Keratinocyte (primary cell): Measurements from ENCODE around the gene NR3C2. TPM values are rescaled to one million over a fixed set of nuclear protein-coding genes. Genes with fewer than 3 reads are reported as not detected.

Source experiments
- DNase-seq: peaks from one replicate; pipeline ENCODE4 v3.0.0-alpha.2; 2011; ENCODE audit warnings: low read depth, missing footprints, low spot score
- FAIRE-seq: peaks from 2 replicates; lab custom pipeline; 2011; peaks lifted over from hg19 to GRCh38; lab: Jason Lieb, UNC
- H2AFZ ChIP-seq: 2 replicates; pipeline ENCODE4 v1.6.0; 2012; ENCODE audit warnings: low read length, control low read depth, inconsistent platforms; ENCODE audit not compliant: control insufficient read depth
- H3K27ac ChIP-seq: 2 replicates; pipeline ENCODE4 v1.5.1; 2011; ENCODE audit warnings: low read length; ENCODE audit not compliant: control insufficient read depth, insufficient read depth
- H3K27me3 ChIP-seq: 3 replicates; pipeline ENCODE4 v1.6.0; 2011; ENCODE audit warnings: low read length; ENCODE audit not compliant: control insufficient read depth, insufficient read depth; ENCODE audit errors: extremely low read depth
- H3K36me3 ChIP-seq, 2 experiments: 2 replicates in 1 of 2; 3 replicates in 1 of 2; pipeline ENCODE4 v1.5.1; 2011; ENCODE audit warnings: low read length in 2 of 2, mild to moderate bottlenecking in 1 of 2; ENCODE audit not compliant: control insufficient read depth in 2 of 2, insufficient read depth in 2 of 2; ENCODE audit errors: extremely low read depth in 1 of 2
- H3K4me1 ChIP-seq: 3 replicates; pipeline ENCODE4 v1.5.1; 2011; ENCODE audit warnings: low read length; ENCODE audit not compliant: control insufficient read depth, insufficient read depth; ENCODE audit errors: extremely low read depth
- H3K4me2 ChIP-seq: 3 replicates; pipeline ENCODE4 v1.6.0; 2011; ENCODE audit warnings: low read depth, low read length; ENCODE audit not compliant: control insufficient read depth, insufficient read depth; ENCODE audit errors: extremely low read depth
- H3K4me3 ChIP-seq, 3 experiments: fragments of 200-600 bp in 1 of 3; sonication (generic) in 1 of 3; 2 replicates in 2 of 3; 3 replicates in 1 of 3; pipeline ENCODE4 v1.5.1; 2011 to 2016; ENCODE audit warnings: low read length in 3 of 3, mild to moderate bottlenecking in 3 of 3, control low read depth in 2 of 3, inconsistent platforms in 1 of 3, low read depth in 1 of 3, mixed read lengths in 1 of 3, mixed run types in 1 of 3, moderate library complexity in 1 of 3; ENCODE audit not compliant: control insufficient read depth in 2 of 3, insufficient read depth in 2 of 3; ENCODE audit errors: extremely low read depth in 1 of 3
- H3K79me2 ChIP-seq: 2 replicates; pipeline ENCODE4 v1.6.0; 2012; ENCODE audit warnings: low read length; ENCODE audit not compliant: control insufficient read depth, insufficient read depth
- H3K9ac ChIP-seq: 3 replicates; pipeline ENCODE4 v1.6.0; 2011; ENCODE audit warnings: low read length; ENCODE audit not compliant: control insufficient read depth, insufficient read depth; ENCODE audit errors: extremely low read depth
- H3K9me1 ChIP-seq: 3 replicates; pipeline ENCODE4 v1.6.0; 2011; ENCODE audit warnings: low read length; ENCODE audit not compliant: control insufficient read depth, insufficient read depth; ENCODE audit errors: extremely low read depth
- H3K9me3 ChIP-seq: 2 replicates; pipeline ENCODE4 v1.5.1; 2012; ENCODE audit warnings: low read depth, low read length; ENCODE audit not compliant: control insufficient read depth
- H4K20me1 ChIP-seq: 3 replicates; pipeline ENCODE4 v1.6.0; 2011; ENCODE audit warnings: low read length; ENCODE audit not compliant: control insufficient read depth, insufficient read depth; ENCODE audit errors: extremely low read depth
- CTCF ChIP-seq, 3 experiments: IDR thresholded peaks in 1 of 3; conservative IDR thresholded peaks in 1 of 3; optimal IDR thresholded peaks in 1 of 3; 2 replicates in 2 of 3; 3 replicates in 1 of 3; pipeline versions ENCODE3 to v1.5.1; 2011; ENCODE audit warnings: low read length in 3 of 3, mild to moderate bottlenecking in 3 of 3, moderate library complexity in 2 of 3, control low read depth in 1 of 3, inconsistent platforms in 1 of 3; ENCODE audit not compliant: insufficient read depth in 2 of 3; ENCODE audit errors: extremely low read depth in 1 of 3
- EZH2 ChIP-seq: IDR thresholded peaks from one replicate; pipeline ENCODE4 v1.6.1; 2012; ENCODE audit warnings: inconsistent platforms, mild to moderate bottlenecking, low read length, moderate library complexity
- dilution Hi-C: fragments of 300-500 bp; cut with MboI; formaldehyde crosslinking; loops from one replicate; pipeline ENCODE4 v1.7.0; 2020; ENCODE audit warnings: low sequenced_read_pairs; ENCODE audit not compliant: extremely low pct_ligation_motif_present
- polyA plus RNA-seq, 5 experiments: library from polyadenylated mRNA; depleted of rRNA in 3 of 5; stranded (reverse) in 3 of 5; stranded (forward) in 1 of 5; unstranded in 1 of 5; fragments of >200 nt; gene quantifications; 1 replicate in 1 of 5; 2 replicates in 3 of 5; 3 replicates in 1 of 5; pipeline versions ENCODE4 v1.2.1 to v1.2.3, GENCODE V29; 2011 to 2012; ENCODE audit warnings: missing spikeins in 2 of 5, low read depth in 1 of 5, low replicate concordance in 1 of 5

NR3C2 gene
- polyA plus RNA-seq, 1 donor (not counting 4 experiments of a cell fraction or from before 2014, with no cell fraction given), result 1.5 TPM

DNA sequence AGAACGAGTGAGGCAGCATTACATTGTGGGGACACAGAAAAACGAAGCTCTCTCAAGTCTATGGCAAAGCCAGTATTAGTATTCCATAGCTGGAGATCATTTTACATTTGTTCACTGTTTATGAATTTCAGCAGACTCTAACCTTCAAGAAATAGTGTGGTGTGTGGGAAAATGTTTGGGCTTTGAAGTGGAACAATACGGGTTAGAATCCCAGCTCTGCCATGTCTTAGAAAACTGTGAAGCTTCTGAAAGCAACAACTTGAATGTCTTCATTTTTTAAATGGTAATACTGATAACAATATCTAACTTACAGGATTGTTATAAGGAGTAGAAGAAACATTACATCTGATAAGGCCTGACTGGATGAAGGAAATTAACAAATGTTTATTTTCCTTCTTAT is 217.7 kb downstream of the NR3C2 start:
- Histone ChIP-seq H3K9ac (no peak overlapping the region), H3K27ac (no peak overlapping the region), H3K4me1 (no peaks in the 10 kb centered on the region), H3K9me1 (no peaks in the 10 kb centered on the region), H3K9me3 (peaks cover 2% of the 10 kb centered on the region), H4K20me1 (no peaks in the 10 kb centered on the region), H3K36me3 (no peaks in the 10 kb centered on the region), H3K27me3 (no peaks in the 10 kb centered on the region), H3K4me2 (no peak overlapping the region), H2AFZ (no peak overlapping the region), H3K4me3 (no peak overlapping the region), H3K79me2 (no peaks in the 10 kb centered on the region)
- no peak for FAIRE-seq
- TF ChIP-seq CTCF (optimal IDR thresholded peaks at IDR 0.05 in 1 of 3, IDR thresholded peaks at IDR 0.05 in 1 of 3, conservative IDR thresholded peaks at IDR 0.05 in 1 of 3; ENCODE audit: extremely low read depth in 1 of 3, insufficient read depth in 2 of 3, low read length in 3 of 3), result no peak
- TF ChIP-seq EZH2, result no peak
- dilution Hi-C loops, result no loop called here
- no peak for DNase-seq

- TF ChIP-seq CTCF (optimal IDR thresholded peaks at IDR 0.05 in 1 of 3, IDR thresholded peaks at IDR 0.05 in 1 of 3, conservative IDR thresholded peaks at IDR 0.05 in 1 of 3; ENCODE audit: extremely low read depth in 1 of 3, insufficient read depth in 2 of 3, low read length in 3 of 3), result no peak
- no peak for TF ChIP-seq EZH2
- no peak overlapping the region for H3K4me3 ChIP-seq
- no peak overlapping the region for H3K27ac ChIP-seq
- FAIRE-seq (no peak), DNase-seq (no peak)
- no peak overlapping the region for H2AFZ ChIP-seq
- no peaks in the 10 kb centered on the region for H3K36me3 ChIP-seq
- no peaks in the 10 kb centered on the region for H3K9me1 ChIP-seq
- dilution Hi-C loops, result no loop called here
- no peaks in the 10 kb centered on the region for H3K27me3 ChIP-seq
- H3K9ac ChIP-seq, result no peak overlapping the region
- H3K9me3 ChIP-seq, result peaks cover 2% of the 10 kb centered on the region
- no peaks in the 10 kb centered on the region for H3K79me2 ChIP-seq
- no peaks in the 10 kb centered on the region for H3K4me1 ChIP-seq
- H3K4me2 ChIP-seq, result no peak overlapping the region
- no peaks in the 10 kb centered on the region for H4K20me1 ChIP-seq
Measured at GRCh38 chr4:148222991-148223660, 219.1 kb downstream of the NR3C2 start.
